OCI-M2 (cell line): ENCODE data around the gene HARBI1.

Experiments used
- DNase-seq: peaks from one replicate; lab custom pipeline; 2025; ENCODE audit not compliant: unreplicated experiment; lab: John Stamatoyannopoulos, UW

HARBI1 gene

DNA sequence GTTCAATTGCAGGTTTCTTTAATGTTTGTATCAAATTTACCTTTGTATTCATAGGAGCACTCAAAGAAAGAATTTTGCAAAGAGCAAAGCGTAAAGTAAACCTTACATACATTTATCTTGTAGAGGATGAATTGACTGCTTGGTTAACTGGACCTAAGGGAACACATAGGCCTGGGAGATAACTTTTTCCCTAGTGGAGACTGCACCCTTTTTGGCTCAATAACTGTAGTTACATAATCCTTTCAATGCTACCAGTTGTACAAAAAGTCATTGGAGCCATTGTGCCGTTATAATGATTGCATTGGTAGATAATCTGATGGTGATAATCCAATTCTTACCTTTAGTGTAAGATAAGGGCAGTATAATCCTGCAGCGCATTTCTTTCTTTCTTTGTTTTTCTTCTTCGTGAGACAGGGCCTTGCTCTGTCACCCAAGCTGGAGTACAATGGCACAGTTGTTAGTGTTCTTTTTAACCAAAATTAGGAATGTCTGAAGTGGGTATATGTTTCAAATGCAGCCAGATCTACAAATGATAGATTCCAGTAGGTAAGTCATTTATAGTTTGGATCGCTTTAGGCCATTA lies 18.6 kb upstream of the HARBI1 start:
- DNase-seq = no peak

DNA sequence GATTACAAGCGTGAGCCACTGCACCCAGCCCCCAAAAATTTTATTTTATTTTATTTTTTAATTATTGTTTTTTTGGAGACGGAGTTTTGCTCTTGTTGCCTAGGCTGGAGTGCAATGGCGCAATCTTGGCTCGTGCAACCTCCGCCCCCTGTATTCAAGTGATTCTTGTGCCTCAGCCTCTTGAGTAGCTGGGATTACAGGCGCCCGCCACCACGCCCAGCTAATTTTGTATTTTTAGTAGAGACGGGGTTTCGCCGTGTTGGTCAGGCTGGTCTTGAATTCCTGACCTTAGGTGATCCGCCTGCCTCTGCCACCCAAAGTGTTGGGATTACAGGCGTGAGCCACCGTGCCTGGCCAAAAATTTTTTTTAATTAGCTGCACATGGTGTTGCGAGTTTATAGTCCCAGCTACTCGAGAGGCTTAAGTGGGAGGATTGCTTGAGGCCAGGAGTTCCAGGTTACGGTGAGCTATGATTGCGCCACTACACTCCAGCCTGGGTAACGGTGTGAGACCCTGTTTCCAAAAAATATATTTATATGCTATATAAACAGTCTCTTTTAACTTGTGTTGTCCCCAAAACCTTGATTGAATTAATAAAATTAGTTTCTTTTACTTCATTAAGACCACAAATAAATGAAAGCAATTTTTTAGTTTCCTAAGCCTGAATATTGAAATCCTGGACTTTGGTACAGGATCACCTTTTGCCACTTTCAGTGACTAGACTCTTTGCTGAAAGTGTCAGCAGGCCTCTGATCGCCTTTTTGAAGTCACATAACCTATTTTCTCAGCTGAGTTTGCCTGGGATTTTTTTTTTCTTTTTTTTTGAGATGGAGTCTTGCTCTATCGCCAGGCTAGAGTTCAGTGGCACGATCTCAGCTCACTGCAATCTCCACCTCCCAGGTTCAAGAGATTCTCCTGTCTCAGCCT lies 16.5 kb upstream of the HARBI1 start:
- no peak for DNase-seq

DNA sequence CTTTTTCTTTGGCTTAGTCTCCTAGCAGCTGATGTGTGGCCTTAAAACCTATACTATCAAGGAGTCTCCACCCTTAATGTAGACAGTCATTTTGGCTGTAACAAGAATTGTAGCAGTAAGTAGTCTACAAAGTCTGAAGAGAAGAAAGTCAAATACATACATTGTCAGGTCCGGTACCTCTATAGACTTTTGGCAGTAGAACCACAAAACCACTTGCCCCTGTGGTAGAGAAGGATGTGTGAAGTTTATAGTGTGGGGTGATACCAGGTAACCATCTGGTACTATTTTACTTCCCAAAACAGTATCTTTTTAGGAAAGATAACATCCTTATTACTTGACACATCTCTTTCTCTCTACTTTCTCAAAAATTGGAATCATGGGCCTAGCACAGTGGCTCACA lies 15.5 kb upstream of the HARBI1 start:
- no peak for DNase-seq

DNA sequence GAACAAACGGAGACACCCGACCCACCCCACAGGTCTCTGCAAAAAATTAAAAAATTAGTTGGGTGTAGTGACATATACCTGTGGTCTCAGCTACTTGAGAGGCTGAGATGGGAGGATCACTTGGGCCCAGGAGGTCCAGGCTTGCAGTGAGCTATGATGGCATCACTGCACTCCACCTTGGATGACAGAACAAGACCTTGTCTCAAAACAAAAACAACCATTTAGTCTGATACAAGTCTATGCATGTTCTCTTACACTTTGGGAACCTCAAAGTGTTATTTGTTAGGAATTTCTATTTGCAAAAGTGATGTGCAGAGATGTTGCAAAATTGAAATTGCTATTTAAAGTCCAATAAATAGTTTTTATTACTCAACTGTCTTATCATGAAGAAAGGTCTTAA lies 14.6 kb upstream of the HARBI1 start:
- no peak for DNase-seq

GRCh38 chr11:46630237-46630636 lies 13.2 kb upstream of the HARBI1 start:
- DNase-seq = no peak

- no peak for DNase-seq
Observed at GRCh38 chr11:46628961-46629360, 11.9 kb upstream of the HARBI1 start.

DNA sequence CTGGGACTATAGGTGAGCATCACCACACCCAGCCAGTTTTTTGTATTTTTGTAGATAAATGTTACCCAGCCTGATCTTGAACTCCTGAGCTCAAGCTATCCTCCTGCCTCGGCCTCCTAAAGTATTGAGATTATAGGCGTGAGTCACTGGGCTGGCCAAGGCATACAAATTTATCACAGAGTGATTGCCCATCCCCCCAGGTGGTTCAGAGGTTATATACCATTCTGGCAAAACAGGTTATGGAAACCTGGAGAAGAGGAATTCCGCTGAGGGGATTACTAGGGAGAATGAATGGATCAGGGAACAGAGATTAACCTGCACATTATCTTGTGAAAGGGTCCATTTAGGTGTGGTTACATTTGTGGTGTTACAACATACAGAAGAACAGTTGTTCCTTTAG lies 8.4 kb upstream of the HARBI1 start:
- no peak for DNase-seq

- no peak for DNase-seq
Observed at GRCh38 chr11:46618837-46619236, 1.8 kb upstream of the HARBI1 start.

DNA sequence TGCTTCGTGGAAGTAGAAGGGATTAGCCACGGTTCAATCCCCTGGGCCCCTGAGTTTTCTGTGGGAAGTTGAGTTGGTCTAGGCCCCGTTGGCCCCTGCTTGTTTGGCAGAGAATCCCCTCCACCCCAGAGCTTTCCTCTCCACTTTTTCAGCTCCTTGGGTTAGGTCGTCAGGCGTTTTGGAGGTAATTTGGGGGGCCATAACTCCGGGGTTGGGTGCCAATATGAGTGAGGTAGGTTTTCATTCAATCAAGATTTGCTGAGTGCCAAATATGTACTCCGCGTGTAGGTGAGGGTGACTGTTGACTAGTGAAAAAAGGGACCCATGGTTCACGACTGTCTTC lies 916 bp upstream of the HARBI1 start:
- no peak for DNase-seq

DNA sequence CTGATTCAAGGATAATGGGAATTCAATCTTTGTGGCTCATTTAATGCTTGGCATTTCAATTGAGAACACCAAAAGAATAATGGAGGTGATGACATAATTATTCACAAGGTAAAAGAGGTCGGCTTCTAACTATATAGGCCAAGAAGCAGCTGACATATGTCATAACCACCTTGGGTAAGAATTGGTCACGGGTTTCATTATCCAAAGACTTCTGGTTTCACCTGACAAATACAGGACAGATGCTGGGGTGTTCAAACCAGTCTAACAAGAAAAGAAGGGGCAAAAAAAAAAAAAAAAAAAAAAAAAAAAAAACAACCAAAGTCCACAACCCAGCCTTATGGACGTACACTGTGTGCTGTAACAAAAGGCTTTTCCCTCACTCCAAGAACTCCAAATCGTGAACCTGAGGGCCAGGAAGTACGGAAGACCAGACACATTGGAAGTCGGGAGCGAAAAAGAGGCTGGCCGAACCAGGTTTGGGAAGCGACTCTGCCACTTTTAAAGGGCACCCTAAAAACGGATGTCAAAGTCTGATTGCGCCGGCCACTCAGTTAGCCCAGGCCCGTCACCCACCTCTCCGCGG lies 385 bp downstream of the HARBI1 start:
- DNase-seq = no peak

GRCh38 chr11:46615756-46616155 lies 1.3 kb downstream of the HARBI1 start:
- DNase-seq = no peak

GRCh38 chr11:46612326-46612725 lies 4.7 kb downstream of the HARBI1 start:
- DNase-seq = no peak

DNA sequence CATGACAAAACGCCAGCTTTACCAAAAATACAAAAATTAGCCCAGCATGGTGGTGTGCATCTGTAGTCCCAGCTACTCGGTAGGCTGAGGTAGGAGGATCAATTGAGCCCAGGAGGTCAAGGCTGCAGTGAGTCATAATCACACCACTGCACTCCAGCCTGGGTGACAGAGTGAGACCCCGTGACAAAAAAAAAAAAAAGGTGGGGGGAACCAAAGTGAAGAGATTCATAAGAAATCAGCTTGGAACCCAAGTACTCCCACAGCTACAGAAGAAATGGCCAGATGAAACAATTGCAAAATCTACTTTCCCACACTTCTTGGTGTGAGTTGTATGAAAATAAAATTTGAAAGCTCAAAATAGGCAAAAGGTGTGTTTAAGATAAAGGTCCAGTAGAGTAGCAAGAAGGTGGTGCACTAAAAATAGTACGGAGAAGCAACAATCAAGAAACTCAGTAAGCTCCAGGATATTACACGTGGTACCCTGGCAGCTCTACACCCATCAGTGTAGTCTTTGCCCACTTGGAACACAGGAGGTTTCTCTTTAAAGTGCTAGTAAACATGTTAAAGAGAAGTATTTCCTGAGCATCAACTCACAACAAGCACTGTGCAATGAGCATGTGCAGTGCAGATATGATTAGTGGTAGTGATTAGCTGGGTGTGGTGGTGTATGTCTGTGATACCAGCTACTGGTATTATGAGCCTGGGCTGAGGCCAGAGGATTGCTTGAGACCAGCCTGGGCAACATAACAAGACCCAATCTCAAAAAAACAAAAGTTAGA lies 5.3 kb downstream of the HARBI1 start:
- DNase-seq = no peak

- no peak for DNase-seq
Observed at GRCh38 chr11:46609386-46609785, 7.6 kb downstream of the HARBI1 start.

GRCh38 chr11:46607516-46607915 lies 9.5 kb downstream of the HARBI1 start:
- no peak for DNase-seq

DNA sequence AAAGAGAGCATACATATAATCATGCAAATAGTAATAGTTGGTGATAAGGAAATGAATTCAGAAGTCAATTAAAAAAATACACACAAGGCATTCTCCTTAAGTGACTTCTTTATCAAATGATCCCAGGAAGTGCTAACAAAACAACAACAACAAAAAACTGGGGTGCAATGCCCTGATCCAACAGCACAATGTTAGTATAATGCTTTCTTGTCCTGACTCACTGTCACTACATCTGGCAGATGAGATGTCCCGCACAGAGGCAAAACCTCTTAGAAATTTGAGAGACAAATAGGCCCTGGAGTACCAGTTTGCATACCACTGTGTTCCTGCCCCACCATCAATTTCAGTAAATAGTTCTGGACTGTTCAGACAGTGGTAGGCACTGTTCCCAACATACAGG lies 12.2 kb downstream of the HARBI1 start:
- no peak for DNase-seq

- DNase-seq = no peak
Observed at GRCh38 chr11:46603704-46604308, 13.2 kb downstream of the HARBI1 start.

DNA sequence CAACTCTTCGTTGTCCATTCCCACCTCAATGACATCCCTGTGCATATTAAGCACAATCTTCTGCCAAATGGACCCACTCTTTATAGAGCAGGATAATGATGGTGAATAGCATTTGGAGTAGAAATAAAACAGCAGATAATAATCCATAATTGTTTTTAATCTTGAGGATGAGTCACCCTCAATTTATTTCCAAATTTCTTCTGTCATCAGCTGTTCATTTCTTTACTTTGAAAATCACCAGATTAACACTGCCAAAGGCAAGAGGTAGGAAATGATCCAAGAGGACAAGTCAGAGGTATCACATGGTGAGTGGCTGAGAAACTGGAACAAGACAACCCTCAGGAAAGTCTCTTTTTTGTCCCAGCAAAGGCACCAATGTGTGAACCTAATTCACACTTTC lies 15.9 kb downstream of the HARBI1 start:
- DNase-seq = no peak

DNA sequence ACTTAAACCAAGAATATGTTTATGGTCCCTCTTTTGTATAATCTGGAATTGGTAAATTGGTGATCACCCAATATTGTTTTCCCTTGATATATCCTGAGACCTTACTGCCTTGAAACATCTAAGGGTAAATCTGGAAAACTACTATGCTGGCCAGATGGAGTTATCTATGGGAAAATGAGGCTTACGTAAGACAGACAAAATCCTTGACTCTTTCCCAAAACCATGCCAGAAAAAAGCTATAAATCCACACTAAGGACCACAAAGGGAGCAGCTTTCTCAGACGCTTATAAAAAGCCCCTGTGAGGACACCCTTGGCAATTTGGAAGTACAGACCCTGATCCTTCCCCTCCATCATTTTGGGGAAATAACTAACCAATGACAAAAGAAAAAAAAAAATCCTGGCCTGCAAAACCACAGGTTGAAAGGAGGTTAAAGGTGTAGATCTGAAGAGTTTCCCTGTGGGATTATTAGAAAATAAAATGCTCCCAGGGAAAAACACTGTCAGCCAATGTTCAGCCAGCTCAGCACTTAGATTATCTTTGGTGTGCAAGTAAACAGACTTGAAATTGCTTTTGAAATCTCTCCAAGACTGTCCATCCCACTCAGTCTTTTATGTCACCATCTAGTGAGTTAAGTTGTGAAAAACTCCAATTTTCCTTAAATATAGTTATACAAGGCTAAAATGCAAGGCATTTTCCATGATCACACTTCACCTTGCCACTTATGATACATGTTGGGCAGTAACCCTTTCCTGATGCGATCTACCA lies 16.6 kb downstream of the HARBI1 start:
- no peak for DNase-seq
